Tibial artery (tissue), 4 donors: ENCODE data around the gene ZMYND15.
"Not testable (repeated sequence)": the region's sequence is repeated elsewhere in the genome, so short reads cannot be mapped to it uniquely, and the experiment has no call there.

Experiments
- DNase-seq, 2 donors: peaks; one replicate each; pipeline ENCODE4 v3.0.0-alpha.2; 2019
- H3K27ac ChIP-seq, 2 donors: fragments of 200-600 bp; sonication (generic) in 1 of 2; 1 replicate in 1 of 2; 2 replicates in 1 of 2; pipeline ENCODE4 v1.5.1; 2018 to 2019; ENCODE audit warnings: mild to moderate bottlenecking in 1 of 2
- H3K27me3 ChIP-seq, 2 donors: fragments of 200-600 bp; sonication (generic) in 1 of 2; one replicate each; pipeline versions ENCODE4 v1.5.1 to v1.6.0; 2016 to 2019
- H3K36me3 ChIP-seq, 3 donors: fragments of 200-600 bp; sonication (generic) in 2 of 3; one replicate each; pipeline ENCODE4 v1.5.1; 2016 to 2019; ENCODE audit warnings: mild to moderate bottlenecking in 2 of 3
- H3K4me1 ChIP-seq, 4 donors: fragments of 200-600 bp; sonication (generic) in 2 of 4; 1 replicate in 3 of 4; 2 replicates in 1 of 4; pipeline ENCODE4 v1.5.1; 2016 to 2019
- H3K4me3 ChIP-seq, 2 donors: fragments of 200-600 bp; sonication (generic) in 1 of 2; 1 replicate in 1 of 2; 2 replicates in 1 of 2; pipeline ENCODE4 v1.5.1; 2018 to 2019; ENCODE audit warnings: mild to moderate bottlenecking in 2 of 2
- H3K9me3 ChIP-seq, 3 donors: fragments of 200-600 bp; sonication (generic) in 1 of 3; one replicate each; pipeline ENCODE4 v1.5.1; 2016 to 2019
- intact Hi-C: fragments of 100-400 bp; cut with DNase I; formaldehyde crosslinking; loops from one replicate; pipeline ENCODE4 v1.15.0; 2023; ENCODE audit warnings: low total_unique reads
- TF ChIP-seq, protein P1 (sequence below), 2 experiments: fragments of 200-600 bp in 1 of 2; fragments of 450-650 bp in 1 of 2; IDR thresholded peaks; one replicate each; pipeline ENCODE4 v1.5.1; 2017 to 2019; ENCODE audit warnings: antibody characterized with exemption in 2 of 2, mild to moderate bottlenecking in 1 of 2, moderate library complexity in 1 of 2

The ZMYND15 gene, protein sequence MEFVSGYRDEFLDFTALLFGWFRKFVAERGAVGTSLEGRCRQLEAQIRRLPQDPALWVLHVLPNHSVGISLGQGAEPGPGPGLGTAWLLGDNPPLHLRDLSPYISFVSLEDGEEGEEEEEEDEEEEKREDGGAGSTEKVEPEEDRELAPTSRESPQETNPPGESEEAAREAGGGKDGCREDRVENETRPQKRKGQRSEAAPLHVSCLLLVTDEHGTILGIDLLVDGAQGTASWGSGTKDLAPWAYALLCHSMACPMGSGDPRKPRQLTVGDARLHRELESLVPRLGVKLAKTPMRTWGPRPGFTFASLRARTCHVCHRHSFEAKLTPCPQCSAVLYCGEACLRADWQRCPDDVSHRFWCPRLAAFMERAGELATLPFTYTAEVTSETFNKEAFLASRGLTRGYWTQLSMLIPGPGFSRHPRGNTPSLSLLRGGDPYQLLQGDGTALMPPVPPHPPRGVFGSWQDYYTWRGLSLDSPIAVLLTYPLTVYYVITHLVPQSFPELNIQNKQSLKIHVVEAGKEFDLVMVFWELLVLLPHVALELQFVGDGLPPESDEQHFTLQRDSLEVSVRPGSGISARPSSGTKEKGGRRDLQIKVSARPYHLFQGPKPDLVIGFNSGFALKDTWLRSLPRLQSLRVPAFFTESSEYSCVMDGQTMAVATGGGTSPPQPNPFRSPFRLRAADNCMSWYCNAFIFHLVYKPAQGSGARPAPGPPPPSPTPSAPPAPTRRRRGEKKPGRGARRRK

DNA sequence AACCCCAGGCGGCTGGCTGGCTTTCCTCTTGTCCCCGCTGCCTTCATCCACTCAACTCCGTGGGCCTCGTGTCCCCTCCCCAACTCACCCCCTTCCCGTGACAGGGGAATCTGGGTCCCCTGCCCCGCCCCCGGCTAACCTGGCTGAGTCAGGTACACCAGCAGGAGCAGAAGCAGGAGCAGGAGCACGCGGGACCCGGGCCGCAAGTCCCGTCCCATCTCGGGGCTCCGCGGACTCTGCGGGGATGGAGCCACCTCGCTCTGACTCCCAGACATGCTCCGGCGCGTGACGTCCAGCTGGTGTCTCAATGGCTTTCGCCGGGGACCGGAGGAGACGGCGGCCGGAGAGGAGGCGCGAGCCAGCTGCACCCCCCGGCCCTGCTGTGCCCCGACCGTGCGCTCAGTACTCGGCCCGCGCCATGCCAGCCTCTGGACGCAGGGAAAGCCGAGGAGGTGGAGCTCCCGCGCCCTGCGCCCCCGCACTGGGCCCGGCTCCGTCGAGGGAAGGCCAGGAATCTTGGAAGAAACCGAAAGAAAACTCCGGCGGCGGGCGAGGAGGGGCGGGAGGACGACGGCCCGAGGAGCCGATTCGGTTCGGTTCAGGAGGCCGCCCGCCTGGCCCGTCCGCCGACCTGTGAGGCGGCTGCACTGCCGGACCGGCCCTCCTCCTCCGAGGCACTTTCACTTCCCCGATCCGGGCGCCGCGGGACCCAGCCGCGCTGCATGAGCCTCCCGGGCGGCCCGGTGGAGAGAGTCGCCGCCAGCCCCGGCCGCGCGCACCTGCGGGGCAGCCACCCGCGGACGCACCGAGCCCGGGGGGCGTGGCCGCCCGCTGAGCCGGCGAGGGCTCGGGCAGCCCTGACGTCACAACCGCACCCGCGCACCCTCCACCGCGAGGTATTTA lies at the start of gene ZMYND15, which contains the start of gene CXCL16:
TSS of gene ZMYND15 (plus strand) at position 712 of the 903 bp plus-strand sequence. CDS start 716 bp downstream, outside the sequence.
TSS of gene CXCL16 (minus strand) at position 807 of the 903 bp plus-strand sequence. CDS start at position 218, 589 bp downstream.
- Histone ChIP-seq H3K27me3 (peaks cover 0 to 10% of the 10 kb centered on the region in 2 donors), H3K9me3 (no peaks in the 10 kb centered on the region), H3K36me3 (peaks cover 0 to 9% (median 0%) of the 10 kb centered on the region in 3 donors), H3K4me3 (peak within 1 kb of the TSS; percentile 68 to 83), H3K27ac (peak within 1 kb of the TSS; percentile 66 to 69), H3K4me1 (peaks cover 0 to 14% (median 11%) of the 10 kb centered on the region in 4 donors)
- TF ChIP-seq, protein P1, sequence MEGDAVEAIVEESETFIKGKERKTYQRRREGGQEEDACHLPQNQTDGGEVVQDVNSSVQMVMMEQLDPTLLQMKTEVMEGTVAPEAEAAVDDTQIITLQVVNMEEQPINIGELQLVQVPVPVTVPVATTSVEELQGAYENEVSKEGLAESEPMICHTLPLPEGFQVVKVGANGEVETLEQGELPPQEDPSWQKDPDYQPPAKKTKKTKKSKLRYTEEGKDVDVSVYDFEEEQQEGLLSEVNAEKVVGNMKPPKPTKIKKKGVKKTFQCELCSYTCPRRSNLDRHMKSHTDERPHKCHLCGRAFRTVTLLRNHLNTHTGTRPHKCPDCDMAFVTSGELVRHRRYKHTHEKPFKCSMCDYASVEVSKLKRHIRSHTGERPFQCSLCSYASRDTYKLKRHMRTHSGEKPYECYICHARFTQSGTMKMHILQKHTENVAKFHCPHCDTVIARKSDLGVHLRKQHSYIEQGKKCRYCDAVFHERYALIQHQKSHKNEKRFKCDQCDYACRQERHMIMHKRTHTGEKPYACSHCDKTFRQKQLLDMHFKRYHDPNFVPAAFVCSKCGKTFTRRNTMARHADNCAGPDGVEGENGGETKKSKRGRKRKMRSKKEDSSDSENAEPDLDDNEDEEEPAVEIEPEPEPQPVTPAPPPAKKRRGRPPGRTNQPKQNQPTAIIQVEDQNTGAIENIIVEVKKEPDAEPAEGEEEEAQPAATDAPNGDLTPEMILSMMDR (IDR thresholded peaks at IDR 0.05): no peak
- intact Hi-C loops: no loop called here
- DNase-seq: peak; percentile 51 to 78

DNA sequence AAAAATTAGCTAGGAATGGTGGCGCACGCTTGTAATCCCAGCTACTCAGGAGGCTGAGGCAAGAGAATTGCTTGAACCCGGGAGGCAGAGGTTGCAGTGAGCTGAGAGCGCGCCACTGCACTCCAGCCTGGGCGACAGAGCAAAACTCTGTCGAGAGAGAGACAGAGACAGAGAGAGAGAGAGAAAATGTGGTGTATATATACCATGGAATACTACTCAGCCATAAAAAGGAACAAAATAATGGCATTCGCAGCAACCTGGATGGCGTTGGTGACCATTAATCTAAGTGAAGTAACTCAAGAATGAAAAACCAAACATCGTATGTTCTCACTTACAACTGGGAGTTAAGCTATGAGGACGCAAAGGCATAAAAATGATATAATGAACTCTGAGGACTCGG lies 49.8 kb upstream of the ZMYND15 start:
- H3K27ac ChIP-seq, DNase-seq, H3K4me1 ChIP-seq, H3K27me3 ChIP-seq, H3K4me3 ChIP-seq, intact Hi-C loops, H3K9me3 ChIP-seq: not testable (repeated sequence)
- H3K36me3 ChIP-seq: peaks cover 15 to 51% (median 33%) of the 10 kb centered on the region in 3 donors

DNA sequence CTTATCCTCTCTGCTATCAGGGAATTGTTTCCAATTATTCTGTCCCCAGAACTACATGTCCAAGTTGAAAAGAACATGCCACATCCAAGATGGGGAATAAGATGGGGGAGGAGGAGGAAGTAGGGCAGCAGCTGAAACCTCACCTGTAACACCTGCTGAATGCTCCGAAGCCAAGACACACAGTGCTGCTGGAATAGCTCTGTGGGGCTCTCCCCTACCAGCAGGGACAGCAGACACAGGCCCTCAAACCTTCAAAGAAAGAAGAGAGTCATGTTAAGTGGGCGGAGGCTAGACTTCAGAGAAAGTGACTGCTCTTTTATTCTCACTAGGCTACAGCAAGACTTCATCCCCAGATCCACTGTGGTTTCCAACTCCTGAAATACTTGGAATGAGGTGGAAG lies 48.9 kb upstream of the ZMYND15 start:
- H3K27me3 ChIP-seq: no peaks in the 10 kb centered on the region
- intact Hi-C loops: no loop called here
- no peaks in the 10 kb centered on the region for H3K9me3 ChIP-seq
- peaks cover 0 to 3% (median 0%) of the 10 kb centered on the region in 4 donors for H3K4me1 ChIP-seq
- DNase-seq: no peak
- H3K4me3 ChIP-seq: no peak overlapping the region
- H3K27ac ChIP-seq: no peak overlapping the region
- H3K36me3 ChIP-seq: peaks cover 15 to 44% (median 35%) of the 10 kb centered on the region in 3 donors
- TF ChIP-seq, protein P1 (IDR thresholded peaks at IDR 0.05): no peak

DNA sequence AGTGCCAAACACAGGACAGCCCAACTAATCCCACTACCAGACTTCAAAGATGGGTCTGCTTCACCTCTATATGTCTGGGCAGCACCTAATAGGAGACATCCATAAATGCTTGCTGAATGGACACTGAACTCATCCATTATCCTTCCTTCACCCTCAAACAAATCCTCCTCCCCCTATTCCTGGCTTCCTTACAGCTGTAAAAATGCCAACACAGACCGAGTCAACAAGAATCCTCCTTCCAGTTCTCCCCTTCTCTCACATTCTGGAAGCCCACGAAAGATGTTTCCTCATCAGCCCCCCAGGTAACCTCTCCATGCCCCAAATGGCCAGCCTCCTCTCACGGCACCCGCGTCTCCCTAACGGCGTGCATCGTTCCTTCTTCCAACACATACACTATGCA lies 47.9 kb upstream of the ZMYND15 start:
- Histone ChIP-seq H3K27ac (no peak overlapping the region), H3K4me3 (no peak overlapping the region), H3K9me3 (no peaks in the 10 kb centered on the region), H3K27me3 (no peaks in the 10 kb centered on the region), H3K4me1 (peaks cover 0 to 3% (median 0%) of the 10 kb centered on the region in 4 donors), H3K36me3 (peaks cover 15 to 38% (median 36%) of the 10 kb centered on the region in 3 donors)
- TF ChIP-seq, protein P1 (IDR thresholded peaks at IDR 0.05): no peak
- DNase-seq: peak in 1 of 2 donors; percentile 19
- intact Hi-C loops: no loop called here

DNA sequence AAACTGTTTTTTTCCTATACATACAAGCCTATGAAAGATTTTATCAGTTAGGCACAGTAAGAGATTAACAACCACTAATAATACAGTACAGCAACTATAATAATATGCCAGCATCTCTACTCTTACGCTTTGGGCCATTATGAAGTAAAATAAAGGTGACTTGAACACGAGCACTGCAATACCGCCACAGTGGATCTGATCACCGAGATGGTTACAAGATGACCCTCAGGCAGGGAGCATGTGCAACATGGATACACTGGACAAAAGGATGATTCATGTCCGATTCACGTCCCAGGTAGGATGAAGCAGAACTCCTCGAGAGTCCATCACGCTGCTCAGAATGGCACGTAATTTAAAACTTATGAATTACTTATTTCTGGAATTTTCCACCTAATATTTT lies 46.2 kb upstream of the ZMYND15 start:
- Histone ChIP-seq H3K27ac (no peak overlapping the region), H3K9me3 (no peaks in the 10 kb centered on the region), H3K27me3 (no peaks in the 10 kb centered on the region), H3K4me3 (no peak overlapping the region), H3K4me1 (peaks cover 0 to 3% (median 0%) of the 10 kb centered on the region in 4 donors), H3K36me3 (peaks cover 11 to 38% (median 26%) of the 10 kb centered on the region in 3 donors)
- TF ChIP-seq, protein P1 (IDR thresholded peaks at IDR 0.05): no peak
- DNase-seq: no peak
- intact Hi-C loops: no loop called here
